ENCODE data around the gene ITGB8. TPM values are rescaled to one million over a fixed set of nuclear protein-coding genes. Genes with fewer than 3 reads are reported as not detected.
"Not testable (repeated sequence)": the region's sequence is repeated elsewhere in the genome, so short reads cannot be mapped to it uniquely, and the experiment has no call there.

Gene ITGB8
- total RNA-seq, 4 donors from 2014 or later: 199 to 606 (median 388) TPM

DNA sequence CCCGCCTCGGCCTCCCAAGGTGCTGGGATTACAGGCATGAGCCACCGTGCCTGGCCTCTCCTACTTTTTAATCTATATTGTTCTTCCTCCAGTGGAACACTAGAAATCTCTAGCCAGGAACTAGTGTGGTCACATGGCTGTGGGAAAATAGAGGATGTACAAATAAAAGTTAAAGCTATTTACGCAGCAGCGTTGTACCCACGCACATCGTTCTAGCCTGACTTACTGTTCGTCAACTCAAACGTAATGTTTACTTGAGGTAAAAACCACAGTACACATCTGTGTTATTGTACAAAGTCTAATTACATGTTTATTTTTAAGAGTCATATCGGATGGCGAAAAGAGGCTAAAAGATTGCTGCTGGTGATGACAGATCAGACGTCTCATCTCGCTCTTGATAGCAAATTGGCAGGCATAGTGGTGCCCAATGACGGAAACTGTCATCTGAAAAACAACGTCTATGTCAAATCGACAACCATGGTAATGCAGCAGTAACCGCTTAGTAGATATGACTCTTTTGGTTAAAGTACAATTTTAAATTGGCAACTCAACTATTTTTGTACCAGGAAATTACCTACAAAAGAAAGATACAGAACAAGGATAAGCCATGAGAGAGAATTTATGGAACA, 50.8 kb downstream of the ITGB8 start:
- no peak overlapping the region for H3K4me3 ChIP-seq
- no peak overlapping the region for H3K27ac ChIP-seq
- no peak for TF ChIP-seq CTCF (IDR thresholded peaks at IDR 0.05)
- TF ChIP-seq POLR2A (IDR thresholded peaks at IDR 0.05): no peak
- no peak for TF ChIP-seq EP300 (IDR thresholded peaks at IDR 0.05)
- H3K27me3 ChIP-seq: no peaks in the 10 kb centered on the region
- no peak for DNase-seq (ENCODE audit: low spot score in 2 of 2)
- H3K9me3 ChIP-seq: no peaks in the 10 kb centered on the region
- H3K36me3 ChIP-seq: peaks cover 0 to 61% (median 0%) of the 10 kb centered on the region in 3 donors
- WGBS, 2 donors: 95 to 96% methylated on average over 17 of the region's 17 CpGs
- peaks cover 0 to 19% (median 7%) of the 10 kb centered on the region in 4 donors for H3K4me1 ChIP-seq

GRCh38 chr7:20383351-20383750, 52.7 kb downstream of the ITGB8 start:
- Histone ChIP-seq H3K4me1 (peaks cover 0 to 15% (median 7%) of the 10 kb centered on the region in 4 donors), H3K4me3 (no peak overlapping the region), H3K27ac (peak overlapping the region in 2 of 4 donors; percentile 13 to 53), H3K27me3 (no peaks in the 10 kb centered on the region), H3K9me3 (no peaks in the 10 kb centered on the region), H3K36me3 (peaks cover 0 to 62% (median 0%) of the 10 kb centered on the region in 3 donors)
- no peak for TF ChIP-seq POLR2A (IDR thresholded peaks at IDR 0.05)
- TF ChIP-seq CTCF (IDR thresholded peaks at IDR 0.05): no peak
- TF ChIP-seq EP300 (IDR thresholded peaks at IDR 0.05): no peak
- no peak for DNase-seq (ENCODE audit: low spot score in 2 of 2)

DNA sequence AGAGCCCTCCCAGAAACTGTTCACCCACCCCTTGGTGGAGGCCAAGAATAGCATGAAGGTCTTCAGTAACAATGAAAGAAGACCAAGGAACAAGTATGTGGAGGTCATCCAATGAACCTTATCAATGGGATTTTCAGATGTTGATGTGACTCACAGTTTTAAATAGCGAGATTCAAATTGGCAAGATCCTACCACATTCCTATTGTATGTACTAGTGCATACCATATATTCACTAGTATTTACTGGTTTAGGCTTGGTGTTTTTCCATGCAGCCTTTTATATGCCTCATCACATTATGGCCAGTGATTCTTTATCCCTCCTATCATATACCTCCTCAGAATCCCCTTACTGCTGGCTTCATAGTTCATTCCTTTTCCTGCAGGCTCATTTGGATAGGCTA, 54.4 kb downstream of the ITGB8 start:
- Histone ChIP-seq H3K27me3 (no peaks in the 10 kb centered on the region), H3K36me3 (peaks cover 0 to 65% (median 0%) of the 10 kb centered on the region in 3 donors), H3K9me3 (no peaks in the 10 kb centered on the region), H3K4me1 (peaks cover 0 to 19% (median 7%) of the 10 kb centered on the region in 4 donors), H3K27ac (peak overlapping the region in 2 of 4 donors; percentile 23 to 32), H3K4me3 (no peak overlapping the region)
- no peak for DNase-seq (ENCODE audit: low spot score in 2 of 2)
- TF ChIP-seq POLR2A (IDR thresholded peaks at IDR 0.05) (no peak), CTCF (IDR thresholded peaks at IDR 0.05) (no peak), EP300 (IDR thresholded peaks at IDR 0.05) (no peak)
- 22 to 55% methylated on average over 1 of the region's 1 CpG for WGBS, 2 donors

- WGBS, 2 donors: 71 to 84% methylated on average over 1 of the region's 1 CpG
- Histone ChIP-seq H3K27me3 (no peaks in the 10 kb centered on the region), H3K4me3 (no peak overlapping the region), H3K4me1 (peaks cover 0 to 31% (median 7%) of the 10 kb centered on the region in 4 donors), H3K36me3 (peaks cover 0 to 54% (median 0%) of the 10 kb centered on the region in 3 donors), H3K27ac (peak overlapping the region in 1 of 4 donors; percentile 29), H3K9me3 (no peaks in the 10 kb centered on the region)
- TF ChIP-seq EP300 (IDR thresholded peaks at IDR 0.05) (no peak), POLR2A (IDR thresholded peaks at IDR 0.05) (no peak), CTCF (IDR thresholded peaks at IDR 0.05) (no peak)
- DNase-seq (ENCODE audit: low spot score in 2 of 2): no peak
These were observed 57.4 kb downstream of the ITGB8 start for GRCh38 chr7:20388084-20388483.

DNA sequence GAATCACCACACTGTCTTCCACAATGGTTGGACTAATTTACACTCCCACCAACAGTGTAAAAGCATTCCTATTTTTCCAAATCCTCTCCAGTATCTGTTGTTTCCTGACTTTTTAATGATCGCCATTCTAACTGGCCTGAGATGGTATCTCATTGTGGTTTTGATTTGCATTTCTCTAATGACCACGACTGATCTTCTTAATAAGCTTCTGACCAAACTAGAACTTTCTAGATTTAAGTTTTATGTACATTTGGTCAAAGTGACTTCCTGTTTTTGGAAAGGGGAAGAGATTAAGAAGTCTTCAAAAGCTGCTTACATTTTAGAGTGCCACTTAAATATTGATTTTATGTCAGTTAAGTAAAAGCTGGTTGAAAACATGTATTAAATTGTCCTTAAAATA, 58.5 kb downstream of the ITGB8 start:
- H3K4me3 ChIP-seq; H3K27me3 ChIP-seq; H3K9me3 ChIP-seq; DNase-seq (ENCODE audit: low spot score in 2 of 2): not testable (repeated sequence)
- peaks cover 0 to 54% (median 0%) of the 10 kb centered on the region in 3 donors for H3K36me3 ChIP-seq
- H3K4me1 ChIP-seq: peaks cover 0 to 35% (median 5%) of the 10 kb centered on the region in 4 donors
- H3K27ac ChIP-seq: peak overlapping the region in 2 of 4 donors; percentile 11 to 26
- WGBS, 2 donors: 65 to 79% methylated on average over 2 of the region's 2 CpGs

Measured in tibial nerve (tissue), 4 donors.